ENCODE measurements around the gene JUN.
"Not testable (repeated sequence)": the region's sequence is repeated elsewhere in the genome, so short reads cannot be mapped to it uniquely, and the experiment has no call there.

DNA sequence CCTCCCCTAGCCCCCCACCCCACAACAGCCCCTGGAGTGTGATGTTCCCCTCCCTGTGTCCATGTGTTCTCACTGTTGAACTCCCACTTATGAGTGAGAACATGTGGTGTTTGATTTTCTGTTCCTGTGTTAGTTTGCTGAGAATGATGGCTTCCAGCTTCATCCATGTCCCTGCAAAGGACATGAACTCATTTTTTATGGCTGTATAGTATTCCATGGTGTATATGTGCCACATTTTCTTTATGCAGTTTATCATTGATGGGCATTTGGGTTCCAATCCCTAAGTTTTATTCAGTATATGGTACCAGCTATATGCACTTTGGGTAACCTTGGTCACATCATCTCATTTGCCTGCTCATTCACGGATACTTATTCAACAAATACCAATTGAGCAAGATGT lies 17.4 kb upstream of the JUN start:
- TF ChIP-seq, protein P1, sequence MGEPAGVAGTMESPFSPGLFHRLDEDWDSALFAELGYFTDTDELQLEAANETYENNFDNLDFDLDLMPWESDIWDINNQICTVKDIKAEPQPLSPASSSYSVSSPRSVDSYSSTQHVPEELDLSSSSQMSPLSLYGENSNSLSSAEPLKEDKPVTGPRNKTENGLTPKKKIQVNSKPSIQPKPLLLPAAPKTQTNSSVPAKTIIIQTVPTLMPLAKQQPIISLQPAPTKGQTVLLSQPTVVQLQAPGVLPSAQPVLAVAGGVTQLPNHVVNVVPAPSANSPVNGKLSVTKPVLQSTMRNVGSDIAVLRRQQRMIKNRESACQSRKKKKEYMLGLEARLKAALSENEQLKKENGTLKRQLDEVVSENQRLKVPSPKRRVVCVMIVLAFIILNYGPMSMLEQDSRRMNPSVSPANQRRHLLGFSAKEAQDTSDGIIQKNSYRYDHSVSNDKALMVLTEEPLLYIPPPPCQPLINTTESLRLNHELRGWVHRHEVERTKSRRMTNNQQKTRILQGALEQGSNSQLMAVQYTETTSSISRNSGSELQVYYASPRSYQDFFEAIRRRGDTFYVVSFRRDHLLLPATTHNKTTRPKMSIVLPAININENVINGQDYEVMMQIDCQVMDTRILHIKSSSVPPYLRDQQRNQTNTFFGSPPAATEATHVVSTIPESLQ (CRISPR knock-in tag; IDR thresholded peaks at IDR 0.05) = not testable (repeated sequence)
- TF ChIP-seq, protein P2, sequence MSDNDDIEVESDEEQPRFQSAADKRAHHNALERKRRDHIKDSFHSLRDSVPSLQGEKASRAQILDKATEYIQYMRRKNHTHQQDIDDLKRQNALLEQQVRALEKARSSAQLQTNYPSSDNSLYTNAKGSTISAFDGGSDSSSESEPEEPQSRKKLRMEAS (CRISPR knock-in tag; IDR thresholded peaks at IDR 0.05) = not testable (repeated sequence)
- TF ChIP-seq, protein P3, sequence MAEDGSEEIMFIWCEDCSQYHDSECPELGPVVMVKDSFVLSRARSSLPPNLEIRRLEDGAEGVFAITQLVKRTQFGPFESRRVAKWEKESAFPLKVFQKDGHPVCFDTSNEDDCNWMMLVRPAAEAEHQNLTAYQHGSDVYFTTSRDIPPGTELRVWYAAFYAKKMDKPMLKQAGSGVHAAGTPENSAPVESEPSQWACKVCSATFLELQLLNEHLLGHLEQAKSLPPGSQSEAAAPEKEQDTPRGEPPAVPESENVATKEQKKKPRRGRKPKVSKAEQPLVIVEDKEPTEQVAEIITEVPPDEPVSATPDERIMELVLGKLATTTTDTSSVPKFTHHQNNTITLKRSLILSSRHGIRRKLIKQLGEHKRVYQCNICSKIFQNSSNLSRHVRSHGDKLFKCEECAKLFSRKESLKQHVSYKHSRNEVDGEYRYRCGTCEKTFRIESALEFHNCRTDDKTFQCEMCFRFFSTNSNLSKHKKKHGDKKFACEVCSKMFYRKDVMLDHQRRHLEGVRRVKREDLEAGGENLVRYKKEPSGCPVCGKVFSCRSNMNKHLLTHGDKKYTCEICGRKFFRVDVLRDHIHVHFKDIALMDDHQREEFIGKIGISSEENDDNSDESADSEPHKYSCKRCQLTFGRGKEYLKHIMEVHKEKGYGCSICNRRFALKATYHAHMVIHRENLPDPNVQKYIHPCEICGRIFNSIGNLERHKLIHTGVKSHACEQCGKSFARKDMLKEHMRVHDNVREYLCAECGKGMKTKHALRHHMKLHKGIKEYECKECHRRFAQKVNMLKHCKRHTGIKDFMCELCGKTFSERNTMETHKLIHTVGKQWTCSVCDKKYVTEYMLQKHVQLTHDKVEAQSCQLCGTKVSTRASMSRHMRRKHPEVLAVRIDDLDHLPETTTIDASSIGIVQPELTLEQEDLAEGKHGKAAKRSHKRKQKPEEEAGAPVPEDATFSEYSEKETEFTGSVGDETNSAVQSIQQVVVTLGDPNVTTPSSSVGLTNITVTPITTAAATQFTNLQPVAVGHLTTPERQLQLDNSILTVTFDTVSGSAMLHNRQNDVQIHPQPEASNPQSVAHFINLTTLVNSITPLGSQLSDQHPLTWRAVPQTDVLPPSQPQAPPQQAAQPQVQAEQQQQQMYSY (CRISPR knock-in tag; IDR thresholded peaks at IDR 0.05) = not testable (repeated sequence)
- TF ChIP-seq, protein P4, sequence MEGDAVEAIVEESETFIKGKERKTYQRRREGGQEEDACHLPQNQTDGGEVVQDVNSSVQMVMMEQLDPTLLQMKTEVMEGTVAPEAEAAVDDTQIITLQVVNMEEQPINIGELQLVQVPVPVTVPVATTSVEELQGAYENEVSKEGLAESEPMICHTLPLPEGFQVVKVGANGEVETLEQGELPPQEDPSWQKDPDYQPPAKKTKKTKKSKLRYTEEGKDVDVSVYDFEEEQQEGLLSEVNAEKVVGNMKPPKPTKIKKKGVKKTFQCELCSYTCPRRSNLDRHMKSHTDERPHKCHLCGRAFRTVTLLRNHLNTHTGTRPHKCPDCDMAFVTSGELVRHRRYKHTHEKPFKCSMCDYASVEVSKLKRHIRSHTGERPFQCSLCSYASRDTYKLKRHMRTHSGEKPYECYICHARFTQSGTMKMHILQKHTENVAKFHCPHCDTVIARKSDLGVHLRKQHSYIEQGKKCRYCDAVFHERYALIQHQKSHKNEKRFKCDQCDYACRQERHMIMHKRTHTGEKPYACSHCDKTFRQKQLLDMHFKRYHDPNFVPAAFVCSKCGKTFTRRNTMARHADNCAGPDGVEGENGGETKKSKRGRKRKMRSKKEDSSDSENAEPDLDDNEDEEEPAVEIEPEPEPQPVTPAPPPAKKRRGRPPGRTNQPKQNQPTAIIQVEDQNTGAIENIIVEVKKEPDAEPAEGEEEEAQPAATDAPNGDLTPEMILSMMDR (IDR thresholded peaks at IDR 0.05) = not testable (repeated sequence)
- TF ChIP-seq SMAD3 (CRISPR knock-in tag; IDR thresholded peaks at IDR 0.05; ENCODE audit: borderline replicate concordance); TEAD4 (CRISPR knock-in tag; IDR thresholded peaks at IDR 0.05); NFYB (CRISPR knock-in tag; conservative IDR thresholded peaks at IDR 0.05; ENCODE audit: low read depth); NR2C2 (CRISPR knock-in tag; IDR thresholded peaks at IDR 0.05); ESRRA (CRISPR knock-in tag; IDR thresholded peaks at IDR 0.05; ENCODE audit: borderline replicate concordance); CREB1 (CRISPR knock-in tag; IDR thresholded peaks at IDR 0.05); SP1 (CRISPR knock-in tag; conservative IDR thresholded peaks at IDR 0.05): not testable (repeated sequence)
- TF ChIP-seq, protein P5, sequence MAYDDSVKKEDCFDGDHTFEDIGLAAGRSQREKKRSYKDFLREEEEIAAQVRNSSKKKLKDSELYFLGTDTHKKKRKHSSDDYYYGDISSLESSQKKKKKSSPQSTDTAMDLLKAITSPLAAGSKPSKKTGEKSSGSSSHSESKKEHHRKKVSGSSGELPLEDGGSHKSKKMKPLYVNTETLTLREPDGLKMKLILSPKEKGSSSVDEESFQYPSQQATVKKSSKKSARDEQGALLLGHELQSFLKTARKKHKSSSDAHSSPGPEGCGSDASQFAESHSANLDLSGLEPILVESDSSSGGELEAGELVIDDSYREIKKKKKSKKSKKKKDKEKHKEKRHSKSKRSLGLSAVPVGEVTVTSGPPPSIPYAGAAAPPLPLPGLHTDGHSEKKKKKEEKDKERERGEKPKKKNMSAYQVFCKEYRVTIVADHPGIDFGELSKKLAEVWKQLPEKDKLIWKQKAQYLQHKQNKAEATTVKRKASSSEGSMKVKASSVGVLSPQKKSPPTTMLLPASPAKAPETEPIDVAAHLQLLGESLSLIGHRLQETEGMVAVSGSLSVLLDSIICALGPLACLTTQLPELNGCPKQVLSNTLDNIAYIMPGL (CRISPR knock-in tag; IDR thresholded peaks at IDR 0.05) = not testable (repeated sequence)
- TF ChIP-seq, protein P6, sequence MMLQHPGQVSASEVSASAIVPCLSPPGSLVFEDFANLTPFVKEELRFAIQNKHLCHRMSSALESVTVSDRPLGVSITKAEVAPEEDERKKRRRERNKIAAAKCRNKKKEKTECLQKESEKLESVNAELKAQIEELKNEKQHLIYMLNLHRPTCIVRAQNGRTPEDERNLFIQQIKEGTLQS (CRISPR knock-in tag; conservative IDR thresholded peaks at IDR 0.05) = not testable (repeated sequence)
- TF ChIP-seq, protein P7, sequence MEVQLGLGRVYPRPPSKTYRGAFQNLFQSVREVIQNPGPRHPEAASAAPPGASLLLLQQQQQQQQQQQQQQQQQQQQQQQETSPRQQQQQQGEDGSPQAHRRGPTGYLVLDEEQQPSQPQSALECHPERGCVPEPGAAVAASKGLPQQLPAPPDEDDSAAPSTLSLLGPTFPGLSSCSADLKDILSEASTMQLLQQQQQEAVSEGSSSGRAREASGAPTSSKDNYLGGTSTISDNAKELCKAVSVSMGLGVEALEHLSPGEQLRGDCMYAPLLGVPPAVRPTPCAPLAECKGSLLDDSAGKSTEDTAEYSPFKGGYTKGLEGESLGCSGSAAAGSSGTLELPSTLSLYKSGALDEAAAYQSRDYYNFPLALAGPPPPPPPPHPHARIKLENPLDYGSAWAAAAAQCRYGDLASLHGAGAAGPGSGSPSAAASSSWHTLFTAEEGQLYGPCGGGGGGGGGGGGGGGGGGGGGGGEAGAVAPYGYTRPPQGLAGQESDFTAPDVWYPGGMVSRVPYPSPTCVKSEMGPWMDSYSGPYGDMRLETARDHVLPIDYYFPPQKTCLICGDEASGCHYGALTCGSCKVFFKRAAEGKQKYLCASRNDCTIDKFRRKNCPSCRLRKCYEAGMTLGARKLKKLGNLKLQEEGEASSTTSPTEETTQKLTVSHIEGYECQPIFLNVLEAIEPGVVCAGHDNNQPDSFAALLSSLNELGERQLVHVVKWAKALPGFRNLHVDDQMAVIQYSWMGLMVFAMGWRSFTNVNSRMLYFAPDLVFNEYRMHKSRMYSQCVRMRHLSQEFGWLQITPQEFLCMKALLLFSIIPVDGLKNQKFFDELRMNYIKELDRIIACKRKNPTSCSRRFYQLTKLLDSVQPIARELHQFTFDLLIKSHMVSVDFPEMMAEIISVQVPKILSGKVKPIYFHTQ (CRISPR knock-in tag; IDR thresholded peaks at IDR 0.05) = not testable (repeated sequence)
